ACHN (cell line): ENCODE results near the gene WWOX.

Experiments used
- DNase-seq: peaks from one replicate; pipeline ENCODE4 v3.0.0-alpha.2; 2015
- in situ Hi-C: cut with HindIII; loops from 2 replicates; pipeline ENCODE4 v1.10.0; 2017; ENCODE audit warnings: low sequenced_read_pairs, low pct_ligation_motif_present, low pct_unique_long_range_greater_than_20kb

WWOX gene

GRCh38 chr16:78745108-78746019 is 645.9 kb downstream of the WWOX start:
- no peak for DNase-seq
- in situ Hi-C loops = no loop called here

- in situ Hi-C loops = no loop called here
- DNase-seq = no peak
Observed at GRCh38 chr16:78746718-78747117, 647.3 kb downstream of the WWOX start.

GRCh38 chr16:78748220-78748929 is 648.9 kb downstream of the WWOX start:
- DNase-seq = no peak
- in situ Hi-C loops = no loop called here

GRCh38 chr16:78749745-78750268 is 650.4 kb downstream of the WWOX start:
- no peak for DNase-seq
- in situ Hi-C loops = no loop called here

GRCh38 chr16:78750611-78751010 is 651.2 kb downstream of the WWOX start:
- DNase-seq = no peak
- in situ Hi-C loops = no loop called here

- in situ Hi-C loops = no loop called here
- DNase-seq = no peak
Observed at GRCh38 chr16:78751601-78752000, 652.1 kb downstream of the WWOX start.

GRCh38 chr16:78754713-78755112 is 655.3 kb downstream of the WWOX start:
- DNase-seq = no peak
- in situ Hi-C loops = no loop called here

GRCh38 chr16:78755751-78756661 is 656.6 kb downstream of the WWOX start:
- in situ Hi-C loops = no loop called here
- no peak for DNase-seq

- in situ Hi-C loops = no loop called here
- DNase-seq = no peak
Observed at GRCh38 chr16:78759596-78759995, 660.1 kb downstream of the WWOX start.

GRCh38 chr16:78760611-78761010 is 661.2 kb downstream of the WWOX start:
- in situ Hi-C loops = no loop called here
- DNase-seq = no peak

- in situ Hi-C loops = no loop called here
Observed at GRCh38 chr16:78761427-78761826, 662.0 kb downstream of the WWOX start.

GRCh38 chr16:78762222-78762621 is 662.8 kb downstream of the WWOX start:
- DNase-seq = no peak
- in situ Hi-C loops = no loop called here

More at GRCh38 chr16:78761427-78761826, 662.0 kb downstream of the WWOX start:
- no peak for DNase-seq

- DNase-seq = no peak
- in situ Hi-C loops = no loop called here
Observed at GRCh38 chr16:78763821-78764440, 664.5 kb downstream of the WWOX start.

- DNase-seq = no peak
- in situ Hi-C loops = no loop called here
Observed at GRCh38 chr16:78764478-78764877, 665.0 kb downstream of the WWOX start.

GRCh38 chr16:78768226-78768625 is 668.8 kb downstream of the WWOX start:
- no peak for DNase-seq
- in situ Hi-C loops = no loop called here

GRCh38 chr16:78768718-78769117 is 669.3 kb downstream of the WWOX start:
- DNase-seq = no peak
- in situ Hi-C loops = no loop called here

GRCh38 chr16:78770353-78771091 is 671.1 kb downstream of the WWOX start:
- in situ Hi-C loops = no loop called here
- peak; percentile 61 for DNase-seq

GRCh38 chr16:78773291-78773702 is 673.8 kb downstream of the WWOX start:
- in situ Hi-C loops = no loop called here
- DNase-seq = no peak
